HG02981 (cell line): ENCODE results near the gene SBK3.
"Not testable (repeated sequence)": the region's sequence is repeated elsewhere in the genome, so short reads cannot be mapped to it uniquely, and the experiment has no call there.

Experiments used
- ATAC-seq: cut with Tn5 transposase; IDR thresholded peaks from one replicate; pipeline ENCODE4 v1.9.1; 2021; ENCODE audit warnings: mild to moderate bottlenecking, moderate library complexity; ENCODE audit not compliant: unreplicated experiment

SBK3 gene

DNA sequence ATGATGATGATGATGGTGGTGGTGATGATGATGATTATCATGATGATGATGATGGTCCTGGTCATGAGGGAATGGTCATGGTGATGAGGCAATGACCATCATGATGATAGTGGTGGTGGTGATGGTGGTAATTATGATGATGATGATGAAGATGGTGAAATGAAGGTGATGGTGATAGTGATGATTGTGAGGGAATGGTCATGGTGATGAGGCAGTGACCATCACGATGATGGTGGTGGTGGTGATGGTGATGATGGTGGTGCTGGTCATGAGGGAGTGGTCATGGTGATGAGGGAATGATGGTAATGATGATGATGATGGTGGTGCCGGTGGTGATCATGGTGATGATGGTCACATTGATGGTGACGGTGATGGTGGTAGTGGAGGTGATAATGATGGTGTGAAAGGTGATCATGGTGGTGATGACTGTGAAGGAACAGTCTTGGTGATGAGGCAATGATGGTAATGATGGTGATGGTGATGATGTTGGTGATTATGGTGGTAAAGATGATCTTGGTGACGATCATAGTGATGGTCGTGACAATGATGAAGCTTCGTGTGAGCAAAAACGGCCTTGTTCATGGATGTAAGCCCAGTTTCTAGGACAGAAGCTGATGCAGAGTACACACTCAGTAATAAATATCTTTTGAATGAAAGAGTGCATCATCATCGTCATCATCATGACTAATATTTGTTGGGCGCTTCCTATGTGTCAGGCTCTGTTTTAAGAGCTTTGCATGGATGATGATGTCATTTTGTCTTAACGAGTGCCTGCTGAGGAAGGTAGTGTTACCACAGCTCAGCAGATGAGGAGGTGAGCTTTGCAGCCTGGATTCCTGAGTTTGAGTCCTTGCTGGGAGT lies 25.7 kb downstream of the SBK3 start:
- ATAC-seq = no peak

DNA sequence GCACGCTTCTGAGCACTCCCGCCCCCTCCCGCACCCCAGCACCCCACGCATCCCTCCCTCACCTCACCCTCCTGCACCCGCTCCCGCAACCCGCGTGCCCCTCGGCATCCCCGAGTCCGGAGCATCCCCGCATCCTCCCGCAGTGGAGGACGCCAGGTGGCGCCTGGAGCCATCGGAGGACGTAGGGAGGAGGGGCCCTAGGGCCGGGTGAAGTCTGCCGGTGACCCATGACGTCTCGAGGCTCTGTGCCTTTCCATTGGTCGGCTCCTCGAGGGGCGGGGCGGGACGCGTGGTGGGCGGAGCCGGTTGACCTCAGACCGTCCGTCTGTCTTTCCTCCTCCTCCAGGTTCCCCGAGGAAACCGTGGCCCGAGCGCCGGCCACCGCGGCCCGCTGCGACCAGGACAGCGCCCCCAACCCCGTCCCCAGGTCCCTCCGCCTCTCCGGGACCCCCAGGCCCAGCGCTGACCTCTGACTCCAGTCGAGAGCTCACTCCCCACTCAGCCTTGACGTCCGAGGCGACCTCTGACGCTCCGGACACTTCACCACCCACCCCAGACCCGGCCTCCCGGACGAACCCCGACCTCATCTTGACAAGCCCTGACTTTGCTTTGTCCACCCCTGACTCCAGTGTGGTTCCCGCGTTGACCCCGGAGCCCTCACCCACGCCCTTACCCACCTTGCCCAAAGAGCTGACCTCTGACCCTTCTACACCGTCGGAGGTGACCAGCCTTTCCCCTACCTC lies 28.3 kb downstream of the SBK3 start:
- ATAC-seq = peak; percentile 97

GRCh38 chr19:55508120-55508519 lies 37.2 kb downstream of the SBK3 start:
- ATAC-seq = no peak

GRCh38 chr19:55504981-55505380 lies 40.4 kb downstream of the SBK3 start:
- no peak for ATAC-seq

GRCh38 chr19:55504252-55504603 lies 41.1 kb downstream of the SBK3 start:
- no peak for ATAC-seq

GRCh38 chr19:55503502-55504251 lies 41.7 kb downstream of the SBK3 start:
- peak; percentile 90 for ATAC-seq

GRCh38 chr19:55503157-55503501 lies 42.2 kb downstream of the SBK3 start:
- no peak for ATAC-seq

- no peak for ATAC-seq
Observed at GRCh38 chr19:55502197-55502952, 43.0 kb downstream of the SBK3 start.

GRCh38 chr19:55500368-55500952 lies 44.9 kb downstream of the SBK3 start:
- no peak for ATAC-seq

GRCh38 chr19:55498246-55498840 lies 47.0 kb downstream of the SBK3 start:
- no peak for ATAC-seq

- no peak for ATAC-seq
Observed at GRCh38 chr19:55497763-55498162, 47.6 kb downstream of the SBK3 start.

DNA sequence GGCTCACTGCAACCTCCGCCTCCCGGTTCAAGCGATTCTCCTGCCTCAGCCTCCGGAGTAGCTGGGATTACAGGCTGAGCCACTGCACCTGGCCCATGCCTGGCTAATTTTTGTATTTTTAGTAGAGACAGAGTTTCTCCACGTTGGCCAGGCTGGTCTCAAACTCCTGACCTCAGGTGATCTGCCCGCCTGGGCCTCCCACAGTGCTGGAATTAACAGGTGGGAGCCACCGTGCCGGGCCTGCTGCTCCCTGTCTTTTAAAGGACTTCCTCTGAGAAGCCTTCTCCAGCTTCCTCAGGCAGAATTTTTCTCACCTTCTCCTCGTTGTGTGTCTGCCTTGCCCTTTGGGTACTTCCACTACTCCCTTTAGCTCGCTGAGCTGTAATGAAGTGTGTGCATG lies 48.5 kb downstream of the SBK3 start:
- ATAC-seq = not testable (repeated sequence)

- ATAC-seq = no peak
Observed at GRCh38 chr19:55495646-55496349, 49.5 kb downstream of the SBK3 start.

GRCh38 chr19:55494172-55494761 lies 51.1 kb downstream of the SBK3 start:
- no peak for ATAC-seq

DNA sequence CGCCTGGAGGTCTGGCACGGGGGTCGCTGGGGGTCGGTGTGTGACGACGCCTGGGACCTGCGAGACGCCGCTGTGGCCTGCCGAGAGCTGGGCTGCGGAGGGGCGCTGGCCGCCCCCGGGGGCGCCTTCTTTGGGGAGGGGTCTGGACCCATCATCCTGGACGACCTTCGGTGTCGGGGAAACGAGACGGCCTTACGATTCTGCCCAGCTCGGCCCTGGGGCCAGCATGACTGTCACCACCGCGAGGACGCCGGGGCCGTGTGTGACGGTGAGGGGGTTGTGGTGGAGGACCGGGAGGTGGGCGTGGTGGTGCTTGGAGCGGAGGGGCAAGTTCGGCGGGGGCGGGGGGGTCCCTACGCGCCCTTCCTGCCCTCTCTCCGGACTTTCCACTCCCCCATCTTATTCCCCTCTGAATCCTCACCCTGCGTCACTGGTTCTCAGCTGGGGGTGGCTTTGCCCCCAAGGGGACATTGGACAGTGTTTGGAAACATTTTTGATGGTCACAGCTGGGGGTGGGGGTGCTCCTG lies 51.6 kb downstream of the SBK3 start:
- no peak for ATAC-seq

DNA sequence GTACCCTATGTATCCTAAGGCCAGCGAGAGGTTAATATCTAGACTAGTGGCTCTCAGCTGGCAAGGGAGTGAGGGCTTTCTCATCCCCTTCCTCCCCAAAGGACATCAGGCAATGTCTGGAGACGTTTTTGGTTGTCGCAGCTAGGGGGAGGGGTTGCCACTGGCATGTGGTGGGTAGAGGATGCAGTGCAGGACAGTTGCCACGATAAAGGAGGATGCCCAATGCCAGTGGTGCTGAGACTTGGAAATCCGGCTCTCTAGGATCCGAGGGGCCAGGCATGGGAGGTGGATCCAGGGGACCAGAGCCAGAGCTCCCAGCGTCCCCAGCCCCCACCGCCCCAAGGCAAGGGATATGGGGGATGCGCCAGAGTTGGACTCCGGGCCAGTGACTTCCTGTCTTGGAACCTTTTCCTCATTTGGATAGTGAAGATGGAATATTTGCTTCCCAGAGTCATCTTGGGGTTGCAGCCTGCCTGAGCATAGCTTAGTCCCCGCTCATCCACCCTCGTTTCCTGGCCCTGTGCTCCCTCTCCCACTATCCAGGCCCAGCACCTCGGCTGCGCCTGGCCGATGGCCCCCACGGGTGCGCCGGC lies 52.2 kb downstream of the SBK3 start:
- ATAC-seq = no peak

DNA sequence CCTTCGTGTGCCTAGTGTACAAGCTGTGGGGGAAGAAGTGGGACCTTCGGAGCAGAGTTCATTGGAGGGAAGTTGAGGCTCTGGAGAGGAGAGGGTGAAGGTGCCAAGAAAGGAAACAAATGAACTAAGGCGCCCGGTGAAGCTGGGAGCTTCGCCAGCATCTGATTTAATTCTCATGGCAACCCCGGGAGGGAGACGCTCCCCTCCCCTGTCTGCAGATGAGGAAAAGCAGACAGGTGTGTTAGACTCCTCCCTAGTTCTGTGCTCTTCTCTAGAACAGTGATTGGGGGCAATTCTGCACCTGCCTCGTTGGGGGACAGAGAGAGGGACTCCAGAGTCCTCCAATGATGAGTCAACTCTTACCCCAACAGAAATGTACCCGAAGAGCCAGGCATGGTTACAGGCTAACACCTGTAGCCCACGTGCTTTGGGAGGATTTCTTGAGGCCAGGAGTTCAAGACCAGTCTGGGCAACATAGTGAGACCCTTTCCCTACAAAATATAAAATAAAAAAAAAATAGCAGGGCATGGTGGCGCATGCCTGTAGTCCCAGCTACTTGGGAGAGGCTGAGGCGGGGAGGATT lies 52.9 kb downstream of the SBK3 start:
- no peak for ATAC-seq
